Inflammatory macrophage (primary cell): ENCODE measurements around the gene ZNRF1.
"Not testable (repeated sequence)": the region's sequence is repeated elsewhere in the genome, so short reads cannot be mapped to it uniquely, and the experiment has no call there.

Source experiments
- DNase-seq, 2 donors: peaks; one replicate each; pipeline ENCODE4 v3.0.0-alpha.2; 2020 to 2022
- total RNA-seq, 18 experiments: gene quantifications; one replicate each; lab custom pipeline; 2026; ENCODE audit warnings: mixed read lengths in 6 of 18, inconsistent platforms in 2 of 18; lab: John Stamatoyannopoulos, UW

Gene ZNRF1
- 1.5 to 14.3 (median 3.1) reads per million in 18 experiments for total RNA-seq

- peak; percentile 61 to 70 for DNase-seq
Measured at GRCh38 chr16:74998481-74999218, at the start of gene ZNRF1. TSS of gene ZNRF1 (plus strand) at chr16:74999024. CDS start at chr16:74999672, 648 bp downstream.

GRCh38 chr16:74949309-74949708 lies 49.5 kb upstream of the ZNRF1 start:
- no peak for DNase-seq

GRCh38 chr16:74950511-74950910 lies 48.3 kb upstream of the ZNRF1 start:
- no peak for DNase-seq

- DNase-seq: no peak
Measured at GRCh38 chr16:74951206-74951605, 47.6 kb upstream of the ZNRF1 start.

GRCh38 chr16:74951681-74952080 lies 47.1 kb upstream of the ZNRF1 start:
- no peak for DNase-seq

GRCh38 chr16:74954763-74955162 lies 44.1 kb upstream of the ZNRF1 start:
- no peak for DNase-seq

- DNase-seq: no peak
Measured at GRCh38 chr16:74973304-74973703, 25.5 kb upstream of the ZNRF1 start.

GRCh38 chr16:74975591-74975990 lies 23.2 kb upstream of the ZNRF1 start:
- no peak for DNase-seq

- peak; percentile 15 to 64 for DNase-seq
Measured at GRCh38 chr16:74982256-74982655, 16.6 kb upstream of the ZNRF1 start.

GRCh38 chr16:74984194-74984528 lies 14.7 kb upstream of the ZNRF1 start:
- DNase-seq: no peak

GRCh38 chr16:74984529-74985296 lies 14.1 kb upstream of the ZNRF1 start, which contains the start of gene WDR59:
TSS of gene WDR59 (minus strand) at chr16:74985123. CDS start at chr16:74985017, 106 bp downstream.
- DNase-seq: peak; percentile 100

- no peak for DNase-seq
Measured at GRCh38 chr16:74987027-74987681, 11.7 kb upstream of the ZNRF1 start.

GRCh38 chr16:74989864-74990263 lies 9.0 kb upstream of the ZNRF1 start:
- DNase-seq: not testable (repeated sequence)

- no peak for DNase-seq
Measured at GRCh38 chr16:74990832-74991231, 8.0 kb upstream of the ZNRF1 start.

- DNase-seq: no peak
Measured at GRCh38 chr16:74991268-74991592, 7.6 kb upstream of the ZNRF1 start.

- no peak for DNase-seq
Measured at GRCh38 chr16:74991593-74992403, 7.0 kb upstream of the ZNRF1 start.

GRCh38 chr16:74995986-74996385 lies 2.8 kb upstream of the ZNRF1 start:
- DNase-seq: no peak

- no peak for DNase-seq
Measured at GRCh38 chr16:74997042-74997491, 1.8 kb upstream of the ZNRF1 start.

GRCh38 chr16:74999219-74999608 lies 390 bp downstream of the ZNRF1 start:
- DNase-seq: peak in 1 of 2 donors; percentile 30

GRCh38 chr16:74999609-75000480 lies 1.0 kb downstream of the ZNRF1 start:
- no peak for DNase-seq

GRCh38 chr16:75000481-75001081 lies 1.8 kb downstream of the ZNRF1 start:
- no peak for DNase-seq
